GM18507 (cell line): ENCODE measurements around the gene CARMIL1.
A peak's percentile ranks its signal among the peaks of the same experiment; 100 is the strongest.

ENCODE experiments used
- DNase-seq: peaks from one replicate; pipeline ENCODE4 v3.0.0; 2011; ENCODE audit warnings: low read depth; ENCODE audit not compliant: insufficient read length; ENCODE audit errors: extremely low spot score
- FAIRE-seq: peaks from 2 replicates; lab custom pipeline; 2011; peaks lifted over from hg19 to GRCh38; lab: Jason Lieb, UNC

The CARMIL1 gene

GRCh38 chr6:25534942-25535631 lies 255.9 kb downstream of the CARMIL1 start:
- FAIRE-seq: no peak
- no peak for DNase-seq

- FAIRE-seq: no peak
- DNase-seq: no peak
Measured at GRCh38 chr6:25535632-25536225, 256.6 kb downstream of the CARMIL1 start.

GRCh38 chr6:25536781-25537180 lies 257.6 kb downstream of the CARMIL1 start:
- FAIRE-seq (no peak), DNase-seq (no peak)

GRCh38 chr6:25537349-25538018 lies 258.3 kb downstream of the CARMIL1 start:
- DNase-seq (no peak), FAIRE-seq (peak; percentile 61)

- no peak for FAIRE-seq
Measured at GRCh38 chr6:25541228-25541627, 262.1 kb downstream of the CARMIL1 start.

GRCh38 chr6:25542984-25543910 lies 264.1 kb downstream of the CARMIL1 start:
- DNase-seq: no peak
- no peak for FAIRE-seq

More at GRCh38 chr6:25541228-25541627, 262.1 kb downstream of the CARMIL1 start:
- DNase-seq: no peak

- FAIRE-seq (no peak), DNase-seq (no peak)
Measured at GRCh38 chr6:25544833-25545232, 265.7 kb downstream of the CARMIL1 start.

- FAIRE-seq (no peak), DNase-seq (no peak)
Measured at GRCh38 chr6:25547797-25548196, 268.6 kb downstream of the CARMIL1 start.

GRCh38 chr6:25548451-25548850 lies 269.3 kb downstream of the CARMIL1 start:
- DNase-seq: no peak
- no peak for FAIRE-seq

GRCh38 chr6:25550631-25551030 lies 271.5 kb downstream of the CARMIL1 start:
- DNase-seq (no peak), FAIRE-seq (no peak)

- FAIRE-seq (no peak), DNase-seq (no peak)
Measured at GRCh38 chr6:25553502-25553901, 274.3 kb downstream of the CARMIL1 start.

- FAIRE-seq (no peak), DNase-seq (no peak)
Measured at GRCh38 chr6:25555188-25555587, 276.0 kb downstream of the CARMIL1 start.

- DNase-seq (peak; percentile 15), FAIRE-seq (peak; percentile 94)
Measured at GRCh38 chr6:25556516-25556915, 277.3 kb downstream of the CARMIL1 start.

- FAIRE-seq: no peak
- no peak for DNase-seq
Measured at GRCh38 chr6:25558155-25558817, 279.1 kb downstream of the CARMIL1 start.

- DNase-seq (no peak), FAIRE-seq (no peak)
Measured at GRCh38 chr6:25560865-25561264, 281.7 kb downstream of the CARMIL1 start.

GRCh38 chr6:25564943-25565342 lies 285.8 kb downstream of the CARMIL1 start:
- FAIRE-seq: no peak

GRCh38 chr6:25570578-25570977 lies 291.4 kb downstream of the CARMIL1 start:
- DNase-seq (no peak), FAIRE-seq (no peak)

More at GRCh38 chr6:25564943-25565342, 285.8 kb downstream of the CARMIL1 start:
- no peak for DNase-seq

- FAIRE-seq: no peak
- no peak for DNase-seq
Measured at GRCh38 chr6:25576919-25577318, 297.7 kb downstream of the CARMIL1 start.

- FAIRE-seq (no peak), DNase-seq (no peak)
Measured at GRCh38 chr6:25578538-25578937, 299.4 kb downstream of the CARMIL1 start.
